H1 (cell line): ENCODE data around the gene TRNAU1AP. TPM values are rescaled to one million over a fixed set of nuclear protein-coding genes. Genes with fewer than 3 reads are reported as not detected.

ENCODE experiments used
- CTCF ChIA-PET: fragments of 300-600 bp; sonication (Branson Sonifier 250); formaldehyde crosslinking; loops from one replicate; lab custom pipeline; 2021; ENCODE audit not compliant: partially characterized antibody; lab: Charles Lee
- POLR2A ChIA-PET: fragments of 300-600 bp; sonication (Branson Sonifier 250); formaldehyde crosslinking; loops from one replicate; lab custom pipeline; 2021; ENCODE audit warnings: inconsistent platforms; ENCODE audit not compliant: partially characterized antibody; lab: Charles Lee
- DNase-seq, 2 experiments: peaks; one replicate each; pipeline versions ENCODE4 v3.0.0 to v3.0.0-alpha.2; 2010 to 2022; ENCODE audit warnings: low spot score in 2 of 2, low read depth in 1 of 2, mixed read lengths in 1 of 2
- FAIRE-seq: peaks from 2 replicates; lab custom pipeline; 2011; peaks lifted over from hg19 to GRCh38; lab: Jason Lieb, UNC
- H2AFZ ChIP-seq: 2 replicates; pipeline ENCODE4 v1.8.1; 2012; ENCODE audit warnings: low read length, inconsistent platforms
- H2AK5ac ChIP-seq: 2 replicates; pipeline ENCODE4 v1.6.1; 2013; ENCODE audit warnings: low read depth, low read length
- H2BK120ac ChIP-seq: replicated peaks from 2 replicates; pipeline ENCODE3; 2013; ENCODE audit warnings: low read depth, low read length, inconsistent platforms
- H2BK12ac ChIP-seq: 2 replicates; pipeline ENCODE4 v1.6.1; 2013; ENCODE audit warnings: low read depth, low read length
- H2BK15ac ChIP-seq: 2 replicates; pipeline ENCODE4 v1.6.1; 2013; ENCODE audit warnings: low read length
- H2BK20ac ChIP-seq: 2 replicates; pipeline ENCODE4 v1.6.1; 2013; ENCODE audit warnings: low read length
- H2BK5ac ChIP-seq: 2 replicates; pipeline ENCODE4 v1.6.1; 2013; ENCODE audit warnings: low read depth, low read length
- H3K14ac ChIP-seq: 2 replicates; pipeline ENCODE4 v1.6.1; 2013; ENCODE audit warnings: inconsistent platforms; ENCODE audit not compliant: insufficient read length
- H3K18ac ChIP-seq: 2 replicates; pipeline ENCODE4 v1.6.1; 2013; ENCODE audit warnings: low read length; ENCODE audit errors: extremely low read depth
- H3K23ac ChIP-seq: 2 replicates; pipeline ENCODE4 v1.6.1; 2013; ENCODE audit warnings: inconsistent platforms; ENCODE audit not compliant: insufficient read length
- H3K23me2 ChIP-seq: 2 replicates; pipeline ENCODE4 v1.6.1; 2013; ENCODE audit warnings: low read depth, low read length
- H3K27ac ChIP-seq: 2 replicates; pipeline ENCODE4 v1.6.1; 2011; ENCODE audit warnings: low read depth, low read length, inconsistent platforms
- H3K27me3 ChIP-seq, 4 experiments: replicated peaks in 1 of 4; 1 replicate in 1 of 4; 2 replicates in 3 of 4; pipeline versions ENCODE4 v1.6.1 to v1.8.1; 2011 to 2013; ENCODE audit warnings: low read length in 3 of 4, mild to moderate bottlenecking in 3 of 4, inconsistent platforms in 2 of 4, mixed read lengths in 2 of 4, moderate library complexity in 1 of 4; ENCODE audit not compliant: control insufficient read depth in 3 of 4, insufficient read depth in 3 of 4; ENCODE audit errors: extremely low read depth in 1 of 4
- H3K36me3 ChIP-seq, 4 experiments: 2 replicates each; pipeline versions ENCODE4 v1.6.1 to v1.8.1; 2011 to 2013; ENCODE audit warnings: mild to moderate bottlenecking in 4 of 4, low read length in 3 of 4, moderate library complexity in 2 of 4, control low read depth in 1 of 4, inconsistent platforms in 1 of 4; ENCODE audit not compliant: insufficient read depth in 4 of 4, control insufficient read depth in 2 of 4
- H3K4ac ChIP-seq: replicated peaks from 2 replicates; pipeline ENCODE3; 2013; ENCODE audit warnings: low read length, low read depth, mixed read lengths, inconsistent platforms; ENCODE audit not compliant: insufficient read length
- H3K4me1 ChIP-seq, 4 experiments: replicated peaks in 1 of 4; 1 replicate in 1 of 4; 2 replicates in 3 of 4; pipeline versions ENCODE4 v1.6.1 to v1.8.1; 2011 to 2013; ENCODE audit warnings: low read length in 3 of 4, inconsistent platforms in 2 of 4, mixed read lengths in 1 of 4; ENCODE audit not compliant: insufficient read depth in 4 of 4, control insufficient read depth in 3 of 4
- H3K4me2 ChIP-seq, 2 experiments: 2 replicates each; pipeline versions ENCODE4 v1.6.1 to v1.8.1; 2011 to 2013; ENCODE audit warnings: low read depth in 2 of 2, low read length in 2 of 2, control low read depth in 1 of 2, inconsistent platforms in 1 of 2, mild to moderate bottlenecking in 1 of 2; ENCODE audit not compliant: insufficient read depth in 1 of 2
- H3K4me3 ChIP-seq, 4 experiments: fragments of 200-600, 300-600 bp in 1 of 4; sonication (generic), shearing (Covaris generic), sonication (Bioruptor Twin) in 1 of 4; 2 replicates each; pipeline versions ENCODE4 v1.5.1 to v1.8.1; 2011 to 2016; ENCODE audit warnings: low read length in 4 of 4, low read depth in 3 of 4, control low read depth in 2 of 4, inconsistent platforms in 2 of 4, mild to moderate bottlenecking in 2 of 4, mixed read lengths in 1 of 4, moderate library complexity in 1 of 4; ENCODE audit not compliant: insufficient read depth in 2 of 4; ENCODE audit errors: extremely low read depth in 1 of 4
- H3K56ac ChIP-seq: replicated peaks from 2 replicates; pipeline ENCODE3; 2013; ENCODE audit warnings: low read depth, mild to moderate bottlenecking, mixed read lengths, low read length, inconsistent platforms; ENCODE audit not compliant: insufficient read length
- H3K79me1 ChIP-seq: 2 replicates; pipeline ENCODE4 v1.6.1; 2013; ENCODE audit warnings: low read depth, low read length, control low read depth
- H3K79me2 ChIP-seq, 2 experiments: 2 replicates each; pipeline versions ENCODE4 v1.6.1 to v1.8.1; 2012 to 2013; ENCODE audit warnings: low read length in 2 of 2, mild to moderate bottlenecking in 2 of 2, inconsistent platforms in 1 of 2; ENCODE audit not compliant: insufficient read depth in 2 of 2, control insufficient read depth in 1 of 2
- H3K9ac ChIP-seq, 4 experiments: replicated peaks in 1 of 4; 1 replicate in 1 of 4; 2 replicates in 3 of 4; pipeline versions ENCODE4 v1.6.1 to v1.8.1; 2011 to 2013; ENCODE audit warnings: low read depth in 3 of 4, low read length in 3 of 4, control low read depth in 2 of 4, mild to moderate bottlenecking in 2 of 4, moderate library complexity in 2 of 4, inconsistent platforms in 1 of 4; ENCODE audit errors: extremely low read depth in 1 of 4
- H3K9me3 ChIP-seq, 2 experiments: 2 replicates each; pipeline versions ENCODE4 v1.6.1 to v1.8.1; 2012 to 2013; ENCODE audit warnings: mild to moderate bottlenecking in 2 of 2, moderate library complexity in 2 of 2, control low read depth in 1 of 2, inconsistent platforms in 1 of 2, low read depth in 1 of 2, low read length in 1 of 2, mixed read lengths in 1 of 2; ENCODE audit not compliant: insufficient read depth in 2 of 2
- H4K20me1 ChIP-seq, 2 experiments: replicated peaks in 1 of 2; 2 replicates each; pipeline versions ENCODE3 to v1.8.1; 2011 to 2013; ENCODE audit warnings: inconsistent platforms in 2 of 2, low read length in 2 of 2, mild to moderate bottlenecking in 1 of 2; ENCODE audit not compliant: insufficient read depth in 2 of 2, control insufficient read depth in 1 of 2
- H4K5ac ChIP-seq: 2 replicates; pipeline ENCODE4 v1.6.1; 2013; ENCODE audit warnings: low read length, low read depth, mixed read lengths, inconsistent platforms; ENCODE audit not compliant: insufficient read length
- H4K8ac ChIP-seq: 2 replicates; pipeline ENCODE4 v1.8.0; 2013; ENCODE audit warnings: mild to moderate bottlenecking, moderate library complexity, low read length, inconsistent platforms; ENCODE audit not compliant: insufficient read depth; ENCODE audit errors: extremely low read depth
- H4K91ac ChIP-seq: replicated peaks from 2 replicates; pipeline ENCODE3; 2013; ENCODE audit warnings: low read length, mixed read lengths, inconsistent platforms; ENCODE audit not compliant: insufficient read length
- CBX8 ChIP-seq: fragments of 300-800, 300-1000 bp; sonication (generic); IDR thresholded peaks from 2 replicates; pipeline ENCODE4 v1.7.1; 2016; ENCODE audit warnings: low read depth, low read length, borderline replicate concordance
- EP300 ChIP-seq, 2 experiments: IDR thresholded peaks; 1 replicate in 1 of 2; 2 replicates in 1 of 2; pipeline ENCODE4 v1.6.1; 2011 to 2012; ENCODE audit warnings: low read depth in 2 of 2, low read length in 2 of 2, mild to moderate bottlenecking in 2 of 2, borderline replicate concordance in 1 of 2, inconsistent platforms in 1 of 2, moderate library complexity in 1 of 2
- JUN ChIP-seq: IDR thresholded peaks from 2 replicates; pipeline ENCODE4 v1.6.1; 2011; ENCODE audit warnings: low read depth, mild to moderate bottlenecking, improper control_type of control experiment, low read length
- JUND ChIP-seq: IDR thresholded peaks from 2 replicates; pipeline ENCODE4 v1.6.1; 2011; ENCODE audit warnings: mild to moderate bottlenecking, improper control_type of control experiment, low read length
- POLR2A ChIP-seq, 2 experiments: IDR thresholded peaks; 1 replicate in 1 of 2; 2 replicates in 1 of 2; pipeline ENCODE4 v1.6.1; 2011; ENCODE audit warnings: low read depth in 2 of 2, low read length in 2 of 2, mild to moderate bottlenecking in 2 of 2; ENCODE audit errors: control extremely low read depth in 1 of 2
- POLR2AphosphoS5 ChIP-seq: IDR thresholded peaks from 2 replicates; pipeline ENCODE4 v1.6.1; 2011; ENCODE audit warnings: low read depth, low read length
- RAD21 ChIP-seq, 2 experiments: IDR thresholded peaks in 1 of 2; conservative IDR thresholded peaks in 1 of 2; 2 replicates each; pipeline ENCODE4 v1.6.1; 2011; ENCODE audit warnings: low read depth in 2 of 2, low read length in 2 of 2, improper control_type of control experiment in 1 of 2, inconsistent platforms in 1 of 2, mild to moderate bottlenecking in 1 of 2, moderate library complexity in 1 of 2
- TAF1 ChIP-seq: IDR thresholded peaks from 2 replicates; pipeline ENCODE4 v1.6.1; 2011; ENCODE audit warnings: mild to moderate bottlenecking, low read depth, low read length
- TAF7 ChIP-seq: optimal IDR thresholded peaks from 2 replicates; pipeline ENCODE3; 2011; ENCODE audit warnings: low read depth, mild to moderate bottlenecking, inconsistent platforms, low read length, moderate library complexity, borderline replicate concordance
- WGBS, 2 experiments: shearing (Covaris generic) in 1 of 2; methylation state at CpG; one replicate each; pipeline versions ENCODE4 v1.1.6 to v1.1.7; 2013 to 2015; ENCODE audit warnings: low lambda C conversion rate in 2 of 2, mixed read lengths in 2 of 2, inconsistent platforms in 1 of 2, low coverage in 1 of 2, missing lambda C conversion rate in 1 of 2; ENCODE audit not compliant: insufficient replicate concordance in 2 of 2, insufficient coverage in 1 of 2, insufficient read length in 1 of 2; ENCODE audit errors: extremely low coverage in 1 of 2, missing lambda C conversion rate in 1 of 2; 5-methylcytosine and 5-hydroxymethylcytosine counted together
- polyA plus RNA-seq, 7 experiments: library from polyadenylated mRNA; depleted of rRNA in 3 of 7; stranded (reverse) in 5 of 7; unstranded in 2 of 7; fragments of >200 nt in 5 of 7; fragments of 200-250 nt in 2 of 7; gene quantifications; 1 replicate in 5 of 7; 2 replicates in 1 of 7; 4 replicates in 1 of 7; pipeline versions ENCODE4 v1.2.1 to v1.2.3, GENCODE V29; 2011 to 2013; ENCODE audit warnings: missing spikeins in 2 of 7, mixed read lengths in 2 of 7
- total RNA-seq: library from RNA; stranded (reverse); fragmentation: NEBNext Ultra II Directional; extraction: Animal tissue kit (Norgen Biotek cat#: 25700); gene quantifications from 2 replicates; pipeline ENCODE4 v1.2.1, GENCODE V29; 2021
- TF ChIP-seq, protein P1 (sequence below), 3 experiments: IDR thresholded peaks; 1 replicate in 2 of 3; 2 replicates in 1 of 3; pipeline versions ENCODE4 v1.5.1 to v1.6.1; 2011; ENCODE audit warnings: low read length in 3 of 3, mild to moderate bottlenecking in 3 of 3, inconsistent platforms in 2 of 3, low read depth in 1 of 3, moderate library complexity in 1 of 3; ENCODE audit not compliant: insufficient read depth in 1 of 3; ENCODE audit errors: control extremely low read depth in 1 of 3

TRNAU1AP gene
- total and polyA plus RNA-seq, 2 of the 8 experiments (the other 6 are each of a cell fraction or from before 2014, with no cell fraction given): 35.2 to 37.1 TPM

DNA sequence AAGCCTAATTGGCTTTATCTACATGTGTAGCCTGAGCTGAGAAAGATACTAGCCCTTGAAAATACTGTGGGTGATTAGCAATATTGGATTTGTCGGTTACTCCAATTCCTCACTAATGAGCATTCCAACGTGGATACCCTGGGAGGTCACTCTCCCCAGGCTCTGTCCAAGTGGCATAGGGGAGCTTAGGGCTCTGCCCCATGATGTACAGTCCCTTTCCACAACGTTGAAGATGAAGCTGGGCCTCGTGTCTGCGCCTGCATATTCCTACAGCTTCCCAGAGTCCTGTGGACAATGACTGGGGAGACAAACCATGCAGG lies 44.5 kb upstream of the TRNAU1AP start:
- Histone ChIP-seq H2BK12ac (no peak overlapping the region), H4K20me1 (peaks cover 7% of the 10 kb centered on the region in 2 experiments), H4K5ac (peak overlapping the region; percentile 24), H2BK20ac (no peak overlapping the region), H2BK15ac (no peak overlapping the region), H3K14ac (no peak overlapping the region), H3K79me2 (peaks cover 0 to 24% of the 10 kb centered on the region in 2 experiments; a peak in 2 of 4 replicates), H3K27me3 (no peaks in the 10 kb centered on the region), H3K4ac (no peak overlapping the region), H3K23me2 (peaks cover 10% of the 10 kb centered on the region), H3K4me1 (peaks cover 5 to 17% (median 9%) of the 10 kb centered on the region in 4 experiments; a peak in 5 of 7 replicates), H3K27ac (peak overlapping the region; percentile 95), H3K56ac (no peak overlapping the region), H4K8ac (peak overlapping the region; percentile 90; the same call in 1 of the 2 replicates), H3K4me3 (peak overlapping the region; percentile 75 to 96 (median 90); a peak in 7 of 8 replicates), H3K79me1 (no peaks in the 10 kb centered on the region), H2BK120ac (no peak overlapping the region), H4K91ac (no peak overlapping the region), H3K23ac (no peak overlapping the region), H3K18ac (peak overlapping the region; percentile 88), H3K9ac (peak overlapping the region; percentile 78 to 98 (median 92)), H3K36me3 (peaks cover 41 to 67% (median 45%) of the 10 kb centered on the region in 4 experiments), H2AFZ (no peak overlapping the region), H3K9me3 (no peaks in the 10 kb centered on the region), H2AK5ac (no peak overlapping the region), H2BK5ac (no peak overlapping the region), H3K4me2 (peak overlapping the region; percentile 92 to 94)
- DNase-seq (no peak), FAIRE-seq (no peak)
- 64% methylated on average over 5 of the region's 5 CpGs; no CpG with 5 or more reads in 1 of the 2 experiments for WGBS, 2 experiments
- CTCF ChIA-PET: interaction anchor here (0.9 to 1.1 kb wide), 3 partner anchors 9 to 94 kb away, joined by 3 to 5 read pairs (median 3); no protein-coding TSS in a partner anchor
- POLR2A ChIA-PET: interaction anchor here (0.5 to 31.3 kb wide), 64 partner anchors 8 to 460 kb away, joined by 3 to 660 read pairs (median 6); partner anchors contain the start of genes ATP5IF1, GMEB1, MED18 and PHACTR4
- TF ChIP-seq TAF7: peak; percentile 0
- TF ChIP-seq CBX8: no peak
- TF ChIP-seq TAF1: no peak
- TF ChIP-seq RAD21 (IDR thresholded peaks at IDR 0.05 in 1 of 2, conservative IDR thresholded peaks at IDR 0.05 in 1 of 2; ENCODE audit: low read depth in 2 of 2, low read length in 2 of 2): no peak
- peak; percentile 94 for TF ChIP-seq POLR2AphosphoS5
- TF ChIP-seq POLR2A (IDR thresholded peaks at IDR 0.05; ENCODE audit: control extremely low read depth in 1 of 2, low read depth in 2 of 2, low read length in 2 of 2): peak; percentile 25 to 94
- TF ChIP-seq, protein P1, sequence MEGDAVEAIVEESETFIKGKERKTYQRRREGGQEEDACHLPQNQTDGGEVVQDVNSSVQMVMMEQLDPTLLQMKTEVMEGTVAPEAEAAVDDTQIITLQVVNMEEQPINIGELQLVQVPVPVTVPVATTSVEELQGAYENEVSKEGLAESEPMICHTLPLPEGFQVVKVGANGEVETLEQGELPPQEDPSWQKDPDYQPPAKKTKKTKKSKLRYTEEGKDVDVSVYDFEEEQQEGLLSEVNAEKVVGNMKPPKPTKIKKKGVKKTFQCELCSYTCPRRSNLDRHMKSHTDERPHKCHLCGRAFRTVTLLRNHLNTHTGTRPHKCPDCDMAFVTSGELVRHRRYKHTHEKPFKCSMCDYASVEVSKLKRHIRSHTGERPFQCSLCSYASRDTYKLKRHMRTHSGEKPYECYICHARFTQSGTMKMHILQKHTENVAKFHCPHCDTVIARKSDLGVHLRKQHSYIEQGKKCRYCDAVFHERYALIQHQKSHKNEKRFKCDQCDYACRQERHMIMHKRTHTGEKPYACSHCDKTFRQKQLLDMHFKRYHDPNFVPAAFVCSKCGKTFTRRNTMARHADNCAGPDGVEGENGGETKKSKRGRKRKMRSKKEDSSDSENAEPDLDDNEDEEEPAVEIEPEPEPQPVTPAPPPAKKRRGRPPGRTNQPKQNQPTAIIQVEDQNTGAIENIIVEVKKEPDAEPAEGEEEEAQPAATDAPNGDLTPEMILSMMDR (IDR thresholded peaks at IDR 0.05; ENCODE audit: control extremely low read depth in 1 of 3, insufficient read depth in 1 of 3, low read depth in 1 of 3, low read length in 3 of 3): no peak
- TF ChIP-seq JUN: no peak
- TF ChIP-seq EP300 (IDR thresholded peaks at IDR 0.05; ENCODE audit: borderline replicate concordance in 1 of 2, low read depth in 2 of 2, low read length in 2 of 2): no peak
- TF ChIP-seq JUND: no peak
